ENCODE data around the gene ABHD18. TPM values are rescaled to one million over a fixed set of nuclear protein-coding genes. Genes with fewer than 3 reads are reported as not detected.
"Not testable (repeated sequence)": the region's sequence is repeated elsewhere in the genome, so short reads cannot be mapped to it uniquely, and the experiment has no call there.

Gene ABHD18
- total RNA-seq, 5 donors from 2014 or later (not counting 1 experiment from before 2014, with no cell fraction given) = 16.3 to 25.8 (median 21.7) TPM

- DNase-seq; H3K4me3 Mint-ChIP-seq; H3K9me3 Mint-ChIP-seq; H3K36me3 ChIP-seq (ENCODE audit: control insufficient read depth in 2 of 2, extremely low read depth in 1 of 2, insufficient read depth in 1 of 2, low read length in 1 of 2); H3K27me3 ChIP-seq (replicated peaks in 1 of 2; ENCODE audit: control insufficient read depth in 2 of 2, extremely low read depth in 1 of 2, insufficient read depth in 2 of 2, low read length in 1 of 2); H3K36me3 Mint-ChIP-seq; H3K27me3 Mint-ChIP-seq; H3K4me3 ChIP-seq (ENCODE audit: control insufficient read depth in 1 of 2, extremely low read depth in 1 of 2, low read length in 1 of 2); H3K27ac Mint-ChIP-seq; ATAC-seq (replicated peaks in 1 of 4); H3K9me3 ChIP-seq; POLR2A ChIA-PET; H3K27ac ChIP-seq (ENCODE audit: low read length); CTCF ChIA-PET: not testable (repeated sequence)
- no CpG with 5 or more reads among the region's 10 CpGs for WGBS (ENCODE audit: insufficient coverage)
- peaks cover 5 to 10% of the 10 kb centered on the region in 2 experiments for H3K4me1 ChIP-seq (ENCODE audit: control insufficient read depth in 1 of 2, extremely low read depth in 1 of 2, insufficient read depth in 2 of 2, low read length in 2 of 2)
- peaks cover 0 to 14% (median 11%) of the 10 kb centered on the region in 3 donors for H3K4me1 Mint-ChIP-seq
Observed at GRCh38 chr4:128066453-128066820, 101.2 kb downstream of the ABHD18 start.

GRCh38 chr4:128068918-128069317 lies 103.7 kb downstream of the ABHD18 start:
- ChIA-PET CTCF (interaction anchor here in 1 of 2 donors (1.1 kb wide), 1 partner anchor 8 kb away, joined by 3 read pairs; no protein-coding TSS in a partner anchor), POLR2A (no interaction called here)
- Mint-ChIP-seq H3K27me3 (no peaks in the 10 kb centered on the region), H3K9me3 (no peaks in the 10 kb centered on the region), H3K4me3 (no peak overlapping the region), H3K36me3 (no peaks in the 10 kb centered on the region), H3K4me1 (peaks cover 0 to 4% (median 3%) of the 10 kb centered on the region in 3 donors), H3K27ac (no peak overlapping the region)
- no peaks in the 10 kb centered on the region for H3K27me3 ChIP-seq (replicated peaks in 1 of 2; ENCODE audit: control insufficient read depth in 2 of 2, extremely low read depth in 1 of 2, insufficient read depth in 2 of 2, low read length in 1 of 2)
- H3K4me1 ChIP-seq (ENCODE audit: control insufficient read depth in 1 of 2, extremely low read depth in 1 of 2, insufficient read depth in 2 of 2, low read length in 2 of 2) = no peaks in the 10 kb centered on the region
- no peaks in the 10 kb centered on the region for H3K9me3 ChIP-seq
- H3K27ac ChIP-seq (ENCODE audit: low read length) = no peak overlapping the region
- DNase-seq (peak in 1 of 35 experiments; percentile 9), ATAC-seq (replicated peaks in 1 of 4) (no peak)
- WGBS (ENCODE audit: insufficient coverage) = no CpG with 5 or more reads among the region's 3 CpGs
- H3K36me3 ChIP-seq (ENCODE audit: control insufficient read depth in 2 of 2, extremely low read depth in 1 of 2, insufficient read depth in 1 of 2, low read length in 1 of 2) = no peaks in the 10 kb centered on the region
- H3K4me3 ChIP-seq (ENCODE audit: control insufficient read depth in 1 of 2, extremely low read depth in 1 of 2, low read length in 1 of 2) = no peak overlapping the region

DNA sequence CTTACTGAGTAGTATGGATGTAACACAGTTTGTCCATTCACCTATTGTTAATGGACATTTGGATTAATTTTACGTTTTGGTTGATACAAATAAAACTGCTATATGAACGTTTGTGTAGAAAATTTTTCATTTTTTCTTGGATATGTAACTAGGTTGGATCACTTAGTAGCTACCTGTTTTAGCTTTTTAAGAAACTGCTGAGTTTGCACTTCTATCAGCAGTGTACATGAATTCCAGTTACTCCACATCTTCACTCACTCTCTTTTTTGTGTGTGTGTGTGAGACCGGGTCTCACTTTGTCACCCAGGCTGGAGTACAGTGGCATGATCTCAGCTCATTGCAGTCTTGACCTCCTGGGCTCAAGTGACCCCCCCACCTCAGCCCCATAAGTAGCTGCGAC lies 111.3 kb downstream of the ABHD18 start:
- POLR2A ChIA-PET = no interaction called here
- Histone ChIP-seq H3K4me3 (ENCODE audit: control insufficient read depth in 1 of 2, extremely low read depth in 1 of 2, low read length in 1 of 2) (no peak overlapping the region), H3K36me3 (ENCODE audit: control insufficient read depth in 2 of 2, extremely low read depth in 1 of 2, insufficient read depth in 1 of 2, low read length in 1 of 2) (peaks cover 0 to 10% of the 10 kb centered on the region in 2 donors), H3K4me1 (ENCODE audit: control insufficient read depth in 1 of 2, extremely low read depth in 1 of 2, insufficient read depth in 2 of 2, low read length in 2 of 2) (no peaks in the 10 kb centered on the region), H3K9me3 (no peaks in the 10 kb centered on the region), H3K27ac (ENCODE audit: low read length) (no peak overlapping the region), H3K27me3 (replicated peaks in 1 of 2; ENCODE audit: control insufficient read depth in 2 of 2, extremely low read depth in 1 of 2, insufficient read depth in 2 of 2, low read length in 1 of 2) (no peaks in the 10 kb centered on the region)
- H3K36me3 Mint-ChIP-seq = peaks cover 19% of the 10 kb centered on the region
- no CpG with 5 or more reads among the region's 4 CpGs for WGBS (ENCODE audit: insufficient coverage)
- no peak overlapping the region for H3K27ac Mint-ChIP-seq
- no peaks in the 10 kb centered on the region for H3K9me3 Mint-ChIP-seq
- DNase-seq (no peak), ATAC-seq (replicated peaks in 1 of 4) (no peak)
- no peaks in the 10 kb centered on the region for H3K27me3 Mint-ChIP-seq
- H3K4me1 Mint-ChIP-seq = no peaks in the 10 kb centered on the region
- H3K4me3 Mint-ChIP-seq = no peak overlapping the region
- CTCF ChIA-PET = interaction anchor here in 1 of 2 donors (1.1 kb wide), 1 partner anchor 8 kb away, joined by 3 read pairs; no protein-coding TSS in a partner anchor

Other genes starting within 250 kb of the ABHD18 start
- not detected for gene SLC25A31, start 235.0 kb upstream of the ABHD18 start, total RNA-seq
- gene HSPA4L, start 183.1 kb upstream of the ABHD18 start, total RNA-seq = under 1 TPM in 3 of 5 donors, not detected in 2; 0.09 to 0.22 (median 0.16) TPM
- 1 to 10 TPM; 1.7 to 5.6 (median 1.9) TPM for gene PLK4, start 84.5 kb upstream of the ABHD18 start, total RNA-seq
- 10 to 100 TPM; 27.0 to 39.7 (median 37.1) TPM for gene MFSD8, start 233 bp upstream of the ABHD18 start, total RNA-seq
- gene LARP1B, start 95.9 kb downstream of the ABHD18 start, total RNA-seq = 10 to 100 TPM in 4 of 5 donors, 1 to 10 TPM in 1; 9.6 to 15.5 (median 13.1) TPM

All from T-cell (primary cell).